AG04449 (cell line): Measurements from ENCODE around the gene CRYBB3.
"Not testable (repeated sequence)": the region's sequence is repeated elsewhere in the genome, so short reads cannot be mapped to it uniquely, and the experiment has no call there.

Experiments
- CTCF ChIA-PET: fragments of 350-600 bp; formaldehyde crosslinking; extraction: SDS; loops from one replicate; lab custom pipeline; 2021; ENCODE audit warnings: antibody characterized with exemption; lab: Yijun Ruan, JAX
- POLR2A ChIA-PET: fragments of 400-600, 350-600 bp; formaldehyde crosslinking; extraction: SDS; loops from one replicate; lab custom pipeline; 2020; ENCODE audit warnings: antibody characterized with exemption, inconsistent platforms; lab: Yijun Ruan, JAX
- DNase-seq: peaks from one replicate; pipeline ENCODE4 v3.0.0-alpha.2; 2010; ENCODE audit warnings: low read depth, low spot score
- H3K4me3 ChIP-seq: 2 replicates; pipeline ENCODE4 v1.5.1; 2011; ENCODE audit warnings: low read depth, mild to moderate bottlenecking, control low read depth, low read length
- TF ChIP-seq, protein P1 (sequence below): IDR thresholded peaks from one replicate; pipeline ENCODE4 v1.5.1; 2011; ENCODE audit warnings: mild to moderate bottlenecking, moderate library complexity, low read length, control low read depth, inconsistent platforms; ENCODE audit not compliant: insufficient read depth; ENCODE audit errors: missing control alignments

CRYBB3 gene

DNA sequence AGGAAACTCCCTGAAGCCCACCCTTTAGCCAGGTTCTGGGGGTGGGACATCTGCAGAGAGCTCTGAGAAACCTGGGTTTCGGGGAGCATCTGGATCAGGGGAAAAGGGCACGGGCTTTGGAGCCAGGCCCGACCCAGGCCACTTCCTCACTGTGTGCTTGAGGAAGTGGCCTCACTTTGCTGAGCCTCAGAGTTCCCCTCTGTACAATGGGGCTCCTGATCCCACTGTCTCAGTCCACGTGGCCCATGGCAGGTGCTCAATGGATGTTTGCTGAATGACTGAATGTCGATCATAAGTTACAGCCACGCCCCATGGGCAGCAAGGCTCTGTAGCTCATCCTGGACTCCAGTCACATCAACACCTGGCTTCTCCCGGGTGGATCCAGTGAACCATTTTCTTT lies 1.3 kb downstream of the CRYBB3 start:
- DNase-seq, result no peak
- no peak overlapping the region for H3K4me3 ChIP-seq
- ChIA-PET POLR2A (no interaction called here), CTCF (interaction anchor here (1.0 to 4.4 kb wide), 5 partner anchors 12 to 573 kb away, joined by 3 to 30 read pairs (median 5); no protein-coding TSS in a partner anchor)
- TF ChIP-seq, protein P1, sequence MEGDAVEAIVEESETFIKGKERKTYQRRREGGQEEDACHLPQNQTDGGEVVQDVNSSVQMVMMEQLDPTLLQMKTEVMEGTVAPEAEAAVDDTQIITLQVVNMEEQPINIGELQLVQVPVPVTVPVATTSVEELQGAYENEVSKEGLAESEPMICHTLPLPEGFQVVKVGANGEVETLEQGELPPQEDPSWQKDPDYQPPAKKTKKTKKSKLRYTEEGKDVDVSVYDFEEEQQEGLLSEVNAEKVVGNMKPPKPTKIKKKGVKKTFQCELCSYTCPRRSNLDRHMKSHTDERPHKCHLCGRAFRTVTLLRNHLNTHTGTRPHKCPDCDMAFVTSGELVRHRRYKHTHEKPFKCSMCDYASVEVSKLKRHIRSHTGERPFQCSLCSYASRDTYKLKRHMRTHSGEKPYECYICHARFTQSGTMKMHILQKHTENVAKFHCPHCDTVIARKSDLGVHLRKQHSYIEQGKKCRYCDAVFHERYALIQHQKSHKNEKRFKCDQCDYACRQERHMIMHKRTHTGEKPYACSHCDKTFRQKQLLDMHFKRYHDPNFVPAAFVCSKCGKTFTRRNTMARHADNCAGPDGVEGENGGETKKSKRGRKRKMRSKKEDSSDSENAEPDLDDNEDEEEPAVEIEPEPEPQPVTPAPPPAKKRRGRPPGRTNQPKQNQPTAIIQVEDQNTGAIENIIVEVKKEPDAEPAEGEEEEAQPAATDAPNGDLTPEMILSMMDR, result no peak

DNA sequence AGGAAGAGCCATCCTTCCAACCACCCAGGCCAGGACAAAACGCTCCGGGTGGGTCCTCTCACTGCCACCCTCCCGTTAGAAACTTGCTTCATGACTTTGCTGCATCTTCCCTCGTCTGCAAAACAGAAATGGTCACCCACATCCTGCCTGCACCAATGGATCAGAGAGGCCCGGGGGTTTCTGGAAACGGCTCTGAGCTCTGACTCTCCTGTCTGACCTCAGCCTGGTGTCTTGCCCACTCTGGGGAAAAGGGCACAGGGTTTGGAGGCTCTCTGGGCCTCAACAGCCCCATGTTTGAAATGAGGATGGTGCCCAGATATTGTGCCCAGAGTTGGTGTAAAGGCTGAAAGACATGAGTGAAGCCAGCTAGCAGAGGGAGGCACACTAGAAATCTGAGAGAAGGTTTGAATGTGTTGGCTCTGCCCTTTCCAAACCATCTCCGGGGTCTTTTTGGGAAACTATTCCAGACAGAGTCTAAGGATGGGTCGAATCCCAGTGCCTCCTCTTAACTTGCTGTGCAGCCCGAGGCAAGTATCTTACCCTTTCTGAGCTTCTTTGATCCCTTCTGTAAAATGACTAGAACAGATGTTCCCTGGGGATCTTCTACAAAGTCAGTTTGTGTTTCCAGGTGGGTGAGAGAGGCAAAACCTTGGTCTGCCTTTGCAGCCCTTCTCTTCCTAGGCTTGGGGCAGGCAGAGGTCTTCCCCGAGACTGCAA lies 2.1 kb downstream of the CRYBB3 start:
- TF ChIP-seq, protein P1, result no peak
- DNase-seq, result no peak
- POLR2A ChIA-PET, result no interaction called here
- CTCF ChIA-PET, result interaction anchor here (0.7 to 4.4 kb wide), 26 partner anchors 9 to 1165 kb away, joined by 3 to 30 read pairs (median 4); no protein-coding TSS in a partner anchor
- H3K4me3 ChIP-seq, result no peak overlapping the region

DNA sequence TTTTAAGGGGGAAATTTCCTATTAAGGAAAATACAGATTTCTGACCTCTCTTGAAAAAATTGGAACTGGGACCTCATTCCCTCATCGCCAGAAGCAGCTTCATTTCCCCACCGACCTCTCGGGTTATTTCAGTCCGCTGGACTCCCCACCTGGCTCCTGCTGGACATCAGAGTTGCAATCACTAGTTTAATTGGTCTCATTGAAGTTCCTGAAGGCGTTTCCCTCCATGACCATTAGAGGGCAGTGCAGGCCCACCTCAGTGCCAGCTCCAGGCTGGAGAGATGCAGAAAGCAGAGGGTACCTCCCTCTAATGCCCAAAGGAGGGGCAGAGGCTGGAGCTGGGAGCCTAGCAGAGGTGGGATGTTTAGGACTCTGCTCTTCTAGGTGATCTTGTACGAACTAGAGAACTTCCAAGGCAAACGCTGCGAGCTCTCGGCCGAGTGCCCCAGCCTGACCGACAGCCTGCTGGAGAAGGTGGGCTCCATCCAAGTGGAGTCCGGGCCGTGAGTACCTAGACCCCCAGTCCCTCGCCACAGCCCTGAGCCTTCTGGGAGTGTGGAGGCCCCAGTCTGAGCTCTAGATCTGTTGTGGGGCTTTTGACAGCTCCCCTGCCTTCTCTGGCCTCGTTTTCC lies 2.7 kb downstream of the CRYBB3 start:
- ChIA-PET CTCF (interaction anchor here (0.7 to 4.4 kb wide), 28 partner anchors 8 to 1165 kb away, joined by 3 to 30 read pairs (median 4); no protein-coding TSS in a partner anchor), POLR2A (no interaction called here)
- H3K4me3 ChIP-seq, result no peak overlapping the region
- TF ChIP-seq, protein P1, result peak; percentile 85
- DNase-seq, result peak; percentile 2

DNA sequence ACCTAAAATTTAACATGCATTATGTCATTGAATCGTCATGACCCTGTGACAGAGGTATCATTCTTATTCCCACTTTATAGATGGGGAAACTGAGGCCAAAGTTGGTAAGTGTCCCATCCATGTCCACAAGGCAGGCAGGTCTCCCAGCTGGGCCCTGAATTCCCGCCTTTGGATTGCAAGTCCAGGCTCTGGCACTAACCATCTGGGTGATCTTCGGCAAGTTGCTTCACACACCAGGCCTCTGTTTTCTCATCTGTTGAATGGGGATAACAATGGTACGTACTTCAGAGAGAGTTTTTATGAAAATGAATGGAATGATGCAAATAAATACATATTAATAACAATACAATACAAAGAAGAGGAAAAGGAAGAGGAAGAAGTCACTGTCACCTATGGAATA lies 3.4 kb downstream of the CRYBB3 start:
- DNase-seq, result no peak
- CTCF ChIA-PET, result interaction anchor here (0.7 to 4.4 kb wide), 17 partner anchors 8 to 1128 kb away, joined by 3 to 30 read pairs (median 5); no protein-coding TSS in a partner anchor
- TF ChIP-seq, protein P1, result no peak
- POLR2A ChIA-PET, result no interaction called here
- H3K4me3 ChIP-seq, result no peak overlapping the region

DNA sequence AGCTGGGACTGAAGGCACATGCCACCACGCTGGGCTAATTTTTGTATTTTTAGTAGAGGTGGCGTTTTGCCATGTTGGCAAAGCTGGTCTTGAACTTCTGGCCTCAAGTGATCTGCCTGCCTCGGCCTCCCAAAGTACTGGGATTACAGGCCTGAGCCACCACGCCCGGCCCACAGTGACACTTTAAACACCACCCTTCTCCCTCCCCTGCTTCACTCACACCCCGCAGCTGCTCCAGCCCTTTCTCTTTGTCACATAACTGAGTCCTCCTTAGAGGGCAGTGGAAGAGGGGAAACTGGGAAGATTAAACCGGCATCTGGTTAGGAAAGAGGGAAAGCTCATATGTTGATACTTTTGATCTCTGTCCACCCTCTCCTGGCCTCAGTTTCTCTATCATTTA lies 4.9 kb downstream of the CRYBB3 start:
- POLR2A ChIA-PET, DNase-seq, H3K4me3 ChIP-seq: not testable (repeated sequence)
- CTCF ChIA-PET, result interaction anchor here (1.5 to 4.4 kb wide), 2 partner anchors 497 to 569 kb away, joined by 4 to 30 read pairs; no protein-coding TSS in a partner anchor

DNA sequence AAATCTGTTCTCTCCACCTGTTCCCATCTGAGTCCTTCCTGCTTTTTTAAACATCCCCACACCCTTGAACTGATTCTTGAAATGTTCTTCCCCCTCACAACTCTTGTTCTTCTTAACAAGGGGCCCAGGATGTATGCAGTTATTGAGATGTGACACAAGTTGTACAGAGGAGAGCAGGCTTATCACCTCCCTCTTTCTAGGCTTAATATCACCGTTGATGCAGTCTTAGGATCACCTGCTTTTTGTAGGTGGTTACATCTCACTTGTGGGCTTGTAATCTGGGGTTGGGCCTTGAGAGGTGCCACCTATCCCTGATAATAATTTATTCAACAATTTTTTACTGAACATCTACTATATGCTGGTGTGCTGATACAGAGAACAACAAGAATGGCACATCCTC lies 6.2 kb downstream of the CRYBB3 start:
- H3K4me3 ChIP-seq, result no peak overlapping the region
- no peak for DNase-seq
- ChIA-PET CTCF (no interaction called here), POLR2A (no interaction called here)
- TF ChIP-seq, protein P1, result no peak
